OCI-M2 (cell line): Measurements from ENCODE around the gene NIPAL4.

ENCODE experiments used
- DNase-seq: peaks from one replicate; lab custom pipeline; 2025; ENCODE audit not compliant: unreplicated experiment; lab: John Stamatoyannopoulos, UW

NIPAL4 gene

GRCh38 chr5:157514974-157515373 lies 55.0 kb downstream of the NIPAL4 start:
- DNase-seq = no peak

GRCh38 chr5:157516006-157516405 lies 56.0 kb downstream of the NIPAL4 start:
- DNase-seq = no peak

GRCh38 chr5:157516626-157517325 lies 56.8 kb downstream of the NIPAL4 start:
- no peak for DNase-seq

- no peak for DNase-seq
These were observed 59.0 kb downstream of the NIPAL4 start for GRCh38 chr5:157518963-157519362.

- no peak for DNase-seq
These were observed 59.7 kb downstream of the NIPAL4 start for GRCh38 chr5:157519579-157520253.

GRCh38 chr5:157520911-157521703 lies 61.1 kb downstream of the NIPAL4 start:
- no peak for DNase-seq

GRCh38 chr5:157521704-157522029 lies 61.7 kb downstream of the NIPAL4 start:
- DNase-seq = no peak

- DNase-seq = no peak
These were observed 64.0 kb downstream of the NIPAL4 start for GRCh38 chr5:157523976-157524375.
